GM19372 (cell line): Measurements from ENCODE around the gene CFAP157.

Experiments
- ATAC-seq: cut with Tn5 transposase; IDR thresholded peaks from one replicate; pipeline ENCODE4 v1.9.1; 2021; ENCODE audit warnings: mild to moderate bottlenecking, low read depth, moderate library complexity; ENCODE audit not compliant: unreplicated experiment

The CFAP157 gene

GRCh38 chr9:127714020-127714750 is 7.4 kb downstream of the CFAP157 start:
- ATAC-seq, result no peak

- ATAC-seq, result no peak
Measured at GRCh38 chr9:127714951-127715469, 8.2 kb downstream of the CFAP157 start.

- ATAC-seq, result peak; percentile 93
Measured at GRCh38 chr9:127715470-127716337, 8.9 kb downstream of the CFAP157 start, which contains the start of the genes PTRH1 and TTC16. PTRH1 (minus strand) TSS chr9:127715663; CDS start chr9:127715639, 24 bp downstream. TTC16 (plus strand) TSS chr9:127716079; CDS start chr9:127716146, 67 bp downstream.

- ATAC-seq, result no peak
Measured at GRCh38 chr9:127716412-127716811, 9.6 kb downstream of the CFAP157 start.

GRCh38 chr9:127717766-127718165 is 11.0 kb downstream of the CFAP157 start:
- ATAC-seq, result no peak

- no peak for ATAC-seq
Measured at GRCh38 chr9:127720031-127720864, 13.5 kb downstream of the CFAP157 start.

- no peak for ATAC-seq
Measured at GRCh38 chr9:127720865-127721227, 14.1 kb downstream of the CFAP157 start.

- no peak for ATAC-seq
Measured at GRCh38 chr9:127721391-127721821, 14.6 kb downstream of the CFAP157 start.

- ATAC-seq, result no peak
Measured at GRCh38 chr9:127722055-127722745, 15.4 kb downstream of the CFAP157 start.

GRCh38 chr9:127723013-127723412 is 16.2 kb downstream of the CFAP157 start:
- ATAC-seq, result no peak

- no peak for ATAC-seq
Measured at GRCh38 chr9:127723444-127723843, 16.7 kb downstream of the CFAP157 start.

- no peak for ATAC-seq
Measured at GRCh38 chr9:127724012-127724411, 17.2 kb downstream of the CFAP157 start.

GRCh38 chr9:127726871-127727270 is 20.1 kb downstream of the CFAP157 start:
- no peak for ATAC-seq

- ATAC-seq, result no peak
Measured at GRCh38 chr9:127728808-127729207, 22.0 kb downstream of the CFAP157 start.

GRCh38 chr9:127729522-127730256 is 22.9 kb downstream of the CFAP157 start:
- ATAC-seq, result no peak

GRCh38 chr9:127730262-127730661 is 23.5 kb downstream of the CFAP157 start:
- ATAC-seq, result no peak

GRCh38 chr9:127730799-127731410 is 24.1 kb downstream of the CFAP157 start:
- no peak for ATAC-seq

- no peak for ATAC-seq
Measured at GRCh38 chr9:127731938-127732337, 25.1 kb downstream of the CFAP157 start.

GRCh38 chr9:127732444-127732843 is 25.7 kb downstream of the CFAP157 start:
- no peak for ATAC-seq
